HG03442 (cell line): ENCODE data around the gene POGLUT3.

Experiments used
- ATAC-seq: cut with Tn5 transposase; IDR thresholded peaks from one replicate; pipeline ENCODE4 v1.9.1; 2021; ENCODE audit warnings: mild to moderate bottlenecking, moderate library complexity; ENCODE audit not compliant: unreplicated experiment

Gene POGLUT3

DNA sequence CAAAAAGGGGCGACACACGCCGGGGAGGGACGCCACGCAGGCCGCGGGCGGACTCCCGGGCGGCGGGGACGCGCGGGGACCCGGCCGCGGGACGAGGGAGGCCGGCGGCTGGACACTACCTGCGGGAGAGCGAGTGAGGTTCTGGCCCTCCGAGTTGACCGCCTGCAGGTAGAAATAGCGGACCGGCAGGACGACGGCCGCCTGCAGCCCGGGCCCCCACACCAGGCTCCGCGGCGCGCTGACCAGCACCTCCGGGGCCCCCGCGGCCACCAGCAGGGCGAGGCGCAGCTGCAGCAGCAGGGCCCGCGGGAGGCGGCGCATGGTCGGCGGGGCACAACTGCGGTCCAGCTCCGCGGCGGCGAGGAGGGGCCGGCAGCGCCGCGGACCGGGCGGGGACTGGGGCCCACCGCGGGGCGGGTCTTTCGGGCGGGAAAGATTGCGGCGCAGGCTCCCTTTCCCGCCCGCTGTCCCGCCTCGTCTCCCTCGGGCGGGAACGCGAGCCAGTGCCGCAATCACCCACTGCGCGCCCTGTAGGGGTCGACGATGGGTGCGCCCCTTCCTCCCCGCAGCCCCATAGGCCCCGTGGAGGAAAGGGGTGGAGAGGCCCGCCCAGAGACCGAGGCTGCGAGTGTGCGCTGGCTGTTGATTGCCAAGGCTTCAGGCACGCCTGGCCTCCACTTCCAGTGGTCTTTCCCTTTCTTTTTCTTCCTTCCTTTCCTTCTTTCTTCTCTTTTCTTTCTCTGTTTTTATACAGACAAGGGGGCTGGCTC lies at the start of gene POGLUT3:
POGLUT3 (minus strand) TSS at position 339 of the 770 bp plus-strand sequence; CDS start at position 321, 18 bp downstream.
- peak; percentile 58 for ATAC-seq

GRCh38 chr11:108545909-108546501 lies 47.8 kb upstream of the POGLUT3 start:
- no peak for ATAC-seq

DNA sequence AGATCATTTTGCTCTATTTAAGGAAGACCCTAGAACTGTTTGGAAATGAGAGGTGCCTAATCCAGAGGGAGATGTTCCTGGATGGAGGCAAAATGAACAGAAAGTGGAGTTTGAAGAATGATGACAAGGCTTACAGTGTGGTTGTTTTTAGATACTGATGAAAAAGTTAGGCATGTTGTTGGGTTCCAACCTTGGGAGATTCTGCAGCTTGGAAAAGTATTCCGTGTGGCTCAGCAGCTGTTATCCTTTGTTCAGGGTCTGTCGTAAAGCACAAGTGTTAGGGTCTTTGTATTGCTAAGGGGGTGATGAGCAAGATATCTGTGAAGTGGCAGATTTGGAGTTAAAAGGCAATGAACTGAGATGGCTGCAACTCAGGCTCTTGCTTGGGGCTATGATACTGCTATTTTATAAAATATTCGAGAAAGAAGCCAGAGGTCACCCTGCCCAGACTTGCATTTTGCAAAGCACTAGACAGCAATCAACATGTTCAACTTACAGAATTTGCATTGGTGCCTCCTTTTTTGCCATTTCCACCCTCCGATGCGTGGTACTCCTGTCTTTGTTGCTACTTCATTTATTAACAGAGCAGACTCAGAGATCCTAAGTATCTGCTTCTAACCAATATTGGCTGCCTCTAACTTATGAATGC lies 45.3 kb upstream of the POGLUT3 start:
- no peak for ATAC-seq

DNA sequence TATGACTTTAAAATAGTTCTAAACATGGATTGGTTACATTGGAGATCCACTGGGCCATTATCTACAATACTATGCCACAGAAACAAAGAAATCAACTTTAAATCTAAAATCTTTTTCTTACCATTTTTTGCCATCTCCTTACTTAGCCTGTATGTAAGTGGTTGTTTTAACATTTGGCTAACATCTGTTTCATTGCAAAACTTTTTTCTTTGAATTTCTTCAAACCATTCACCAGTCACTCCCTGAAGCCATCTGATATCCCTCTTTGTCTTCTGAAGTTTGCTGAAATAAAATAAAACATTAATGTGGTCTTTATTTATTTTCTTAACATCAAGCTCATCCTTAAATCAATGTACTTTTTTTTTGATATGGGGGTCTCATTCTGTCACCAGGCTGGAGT lies 43.3 kb upstream of the POGLUT3 start:
- no peak for ATAC-seq

GRCh38 chr11:108538502-108538901 lies 40.3 kb upstream of the POGLUT3 start:
- no peak for ATAC-seq

- no peak for ATAC-seq
These were observed 39.8 kb upstream of the POGLUT3 start for GRCh38 chr11:108538022-108538424.

- no peak for ATAC-seq
These were observed 38.6 kb upstream of the POGLUT3 start for GRCh38 chr11:108536783-108537182.

- no peak for ATAC-seq
These were observed 37.3 kb upstream of the POGLUT3 start for GRCh38 chr11:108535384-108535955.

DNA sequence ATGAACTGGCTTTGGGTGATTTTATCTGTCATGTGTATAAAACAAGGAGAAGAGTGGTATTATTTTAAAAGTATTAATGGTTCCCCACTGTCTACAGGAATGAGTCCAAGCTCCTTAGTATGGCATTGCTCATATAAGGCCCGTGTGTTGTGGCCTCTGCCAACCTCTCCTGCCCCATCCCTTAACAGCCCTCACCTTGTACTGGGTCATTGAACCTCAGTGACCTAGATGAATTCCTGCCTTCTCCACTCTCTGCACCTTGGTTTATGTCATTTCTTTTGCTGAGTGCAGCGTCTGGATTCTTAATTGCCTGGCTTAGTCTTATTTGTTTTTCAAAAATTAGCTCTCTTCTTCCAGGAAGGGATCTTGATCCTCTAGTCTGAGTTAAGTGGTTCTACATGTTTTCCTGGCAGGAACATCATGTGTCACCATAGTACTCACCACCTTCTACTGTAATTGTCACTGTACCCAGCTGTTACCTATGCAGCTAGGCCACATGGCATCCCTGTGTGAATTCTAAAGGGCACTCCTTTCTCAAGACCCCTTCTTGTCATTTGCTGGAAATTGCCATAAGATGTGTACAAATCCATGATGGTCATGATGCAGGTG lies 36.2 kb upstream of the POGLUT3 start:
- ATAC-seq = no peak

DNA sequence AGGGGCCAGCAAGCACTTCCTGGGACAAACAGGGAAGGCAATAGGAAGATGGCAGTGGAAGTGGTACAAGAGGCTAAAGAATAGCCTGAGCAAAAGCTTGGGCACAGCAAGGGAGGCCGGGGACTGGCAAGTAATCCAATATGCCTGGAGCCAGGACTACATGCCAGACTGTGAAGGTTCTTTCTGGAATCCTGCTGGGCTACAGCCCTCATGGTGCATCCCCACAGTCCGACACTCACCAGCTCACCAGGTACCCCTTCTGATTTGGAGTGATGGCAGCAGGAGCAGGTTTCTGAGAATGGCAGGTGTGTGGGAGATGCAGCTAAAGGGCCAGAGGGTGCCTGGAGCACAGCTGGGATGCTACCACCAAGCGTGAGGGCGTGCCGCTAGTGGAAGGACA lies 32.2 kb upstream of the POGLUT3 start:
- no peak for ATAC-seq

DNA sequence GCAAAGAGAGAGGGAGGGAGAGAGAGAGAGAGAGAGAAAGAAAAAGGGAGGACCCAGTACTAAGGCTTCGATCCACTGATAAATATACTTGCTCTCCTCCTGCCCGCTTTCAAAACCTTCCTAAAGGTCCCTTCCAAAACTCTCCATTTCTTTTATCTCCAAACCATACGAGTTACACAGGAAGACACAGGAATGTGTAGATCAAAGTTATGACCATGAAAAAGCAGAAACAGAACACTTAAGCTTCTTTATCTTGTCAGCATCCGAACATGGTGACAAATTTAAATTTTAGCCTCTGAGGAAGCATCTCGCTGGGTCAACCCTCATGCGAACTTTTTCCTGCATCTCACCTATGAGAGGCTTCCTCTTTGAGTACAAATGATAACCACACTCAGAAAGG lies 29.2 kb upstream of the POGLUT3 start:
- no peak for ATAC-seq

GRCh38 chr11:108525161-108525560 lies 27.0 kb upstream of the POGLUT3 start:
- no peak for ATAC-seq

- no peak for ATAC-seq
These were observed 26.2 kb upstream of the POGLUT3 start for GRCh38 chr11:108524422-108524821.

DNA sequence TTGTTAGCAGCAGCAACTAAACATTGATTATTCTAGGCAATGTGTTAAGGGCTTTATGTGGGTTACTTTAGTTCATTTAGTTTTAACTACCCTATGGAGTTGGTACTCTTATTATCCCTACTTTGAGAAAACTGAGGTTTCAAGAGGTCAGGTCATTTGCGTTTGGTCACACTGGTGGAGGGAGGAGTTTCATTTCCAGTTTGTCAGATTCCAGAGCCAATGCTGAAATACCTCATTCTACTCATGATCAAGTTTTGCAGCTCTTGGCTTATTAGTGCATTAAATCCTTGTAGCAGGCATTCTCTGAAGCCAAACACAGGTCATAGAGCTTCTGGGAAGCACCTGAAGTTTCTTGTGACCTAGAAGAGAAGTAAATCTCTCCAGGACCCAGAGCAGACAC lies 24.1 kb upstream of the POGLUT3 start:
- ATAC-seq = no peak

DNA sequence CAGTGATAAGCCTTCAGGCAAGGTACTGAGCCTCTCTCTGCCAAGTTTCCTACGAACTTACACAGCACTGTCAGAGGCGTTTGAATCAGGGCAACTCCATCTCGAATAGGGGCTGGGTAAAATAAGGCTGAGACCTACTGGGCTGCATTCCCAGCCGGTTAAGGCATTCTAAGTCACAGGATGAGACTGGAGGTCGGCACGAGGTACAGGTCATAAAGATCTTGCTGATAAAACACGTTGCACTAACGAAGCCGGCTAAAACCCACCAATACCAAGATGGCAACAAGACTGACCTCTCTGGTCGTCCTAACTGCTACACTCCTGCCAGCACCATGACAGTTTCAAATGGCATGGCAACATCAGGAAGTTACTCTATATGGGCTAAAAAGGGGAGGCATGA lies 20.4 kb upstream of the POGLUT3 start:
- no peak for ATAC-seq

GRCh38 chr11:108516125-108516524 lies 17.9 kb upstream of the POGLUT3 start:
- no peak for ATAC-seq

DNA sequence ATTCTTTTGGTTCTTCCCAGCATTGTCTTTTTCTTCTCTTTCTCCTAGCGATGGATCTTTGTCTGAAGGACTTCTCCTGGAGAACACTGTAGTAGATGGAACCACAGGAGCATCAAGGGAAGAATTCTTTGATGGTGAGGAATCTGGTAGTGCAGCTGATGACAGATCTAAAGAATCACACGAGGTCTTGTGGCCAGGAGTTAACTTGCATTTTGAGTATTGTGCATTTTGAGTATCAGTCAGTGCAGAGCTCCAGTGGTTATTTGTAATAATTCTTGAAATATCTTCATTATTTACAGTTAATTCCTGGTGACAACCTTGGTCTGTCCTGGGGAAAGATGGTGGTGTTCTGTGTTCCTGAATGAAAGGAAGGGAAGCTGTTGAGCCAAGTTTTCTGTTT lies 14.5 kb upstream of the POGLUT3 start:
- no peak for ATAC-seq

GRCh38 chr11:108511851-108512474 lies 13.8 kb upstream of the POGLUT3 start:
- ATAC-seq = no peak

- no peak for ATAC-seq
These were observed 10.7 kb upstream of the POGLUT3 start for GRCh38 chr11:108508653-108509593.

GRCh38 chr11:108501396-108501795 lies 3.2 kb upstream of the POGLUT3 start:
- no peak for ATAC-seq
